Kidney tubule cell (primary cell): ENCODE measurements around the gene GLT8D1.

Experiments used
- DNase-seq: peaks from one replicate; pipeline ENCODE4 v3.0.0-alpha.2; 2018; ENCODE audit warnings: low spot score

GLT8D1 gene

GRCh38 chr3:52712291-52713212 is 7.0 kb upstream of the GLT8D1 start:
- no peak for DNase-seq

- DNase-seq: no peak
These were observed 4.9 kb upstream of the GLT8D1 start for GRCh38 chr3:52710512-52710911.

DNA sequence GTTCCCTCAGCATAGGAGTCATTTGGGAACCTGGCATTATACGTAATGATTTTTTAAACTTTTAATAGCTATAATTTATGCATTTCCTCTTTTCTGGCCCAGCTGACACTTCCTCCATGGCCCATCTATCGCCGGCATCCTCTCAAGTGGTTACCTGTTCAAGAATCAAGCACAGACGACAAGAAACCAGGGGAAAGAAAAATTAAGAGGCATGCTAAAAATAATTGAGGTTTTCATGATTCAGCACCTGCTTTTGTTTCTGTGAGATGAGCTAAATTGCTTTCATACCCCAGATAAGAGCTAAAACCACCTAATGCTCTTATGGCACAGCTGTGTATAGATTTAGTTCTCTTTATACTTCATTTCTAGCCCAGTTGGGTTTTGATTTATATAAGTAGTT is 2.0 kb upstream of the GLT8D1 start:
- no peak for DNase-seq

DNA sequence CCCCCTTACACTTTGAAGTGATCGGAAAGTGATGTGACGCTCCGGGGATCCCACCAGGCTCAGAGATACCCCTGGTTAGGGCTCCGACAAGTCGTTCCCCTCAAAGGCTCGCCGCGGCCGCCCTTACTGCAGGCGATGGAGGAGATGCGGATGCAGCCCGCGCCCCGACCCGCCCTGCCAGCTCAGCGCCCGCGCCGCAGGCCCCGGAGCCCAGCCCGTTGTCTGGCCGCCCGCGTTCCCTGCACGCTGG is 228 bp downstream of the GLT8D1 start:
- DNase-seq: no peak

DNA sequence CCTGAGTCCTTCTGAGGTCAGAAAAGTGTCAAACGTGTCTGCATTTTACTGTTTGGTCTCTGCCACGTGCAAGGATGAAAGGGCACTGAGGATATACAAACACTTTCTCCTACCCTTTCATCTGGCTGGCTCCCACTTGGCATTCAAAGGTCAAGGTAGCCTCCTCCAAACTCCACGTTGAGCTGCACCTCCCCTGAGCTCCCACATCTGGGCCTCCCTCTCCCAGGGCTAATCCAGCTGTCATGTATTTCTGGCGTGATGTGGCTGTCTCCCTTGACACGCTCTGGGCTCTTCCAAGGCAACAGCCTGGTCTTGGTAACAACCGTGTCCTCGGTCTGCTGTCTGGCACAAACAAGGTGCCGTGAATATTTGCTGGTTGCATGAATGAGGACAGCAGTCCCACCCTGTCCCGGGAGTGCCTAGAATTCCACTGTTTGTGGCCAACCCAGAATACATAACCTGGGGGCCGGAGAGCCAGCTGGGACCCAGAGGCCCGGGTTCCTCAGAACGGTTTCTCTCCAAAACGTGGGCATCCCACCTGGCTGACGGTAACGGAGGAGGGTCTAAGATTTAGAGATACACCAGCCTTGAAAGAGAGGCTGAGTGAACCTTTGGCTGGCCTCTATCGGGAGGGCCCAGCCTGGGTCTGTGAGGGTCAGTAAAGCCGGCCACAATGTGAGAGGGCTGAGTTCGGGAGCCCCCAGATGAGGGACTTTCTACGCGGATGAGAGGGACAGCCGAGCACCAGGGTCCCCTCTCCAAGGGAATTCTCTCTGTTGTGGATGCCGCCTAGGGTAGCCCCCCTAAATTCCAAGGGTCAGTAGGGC is 767 bp downstream of the GLT8D1 start:
- peak; percentile 45 for DNase-seq

DNA sequence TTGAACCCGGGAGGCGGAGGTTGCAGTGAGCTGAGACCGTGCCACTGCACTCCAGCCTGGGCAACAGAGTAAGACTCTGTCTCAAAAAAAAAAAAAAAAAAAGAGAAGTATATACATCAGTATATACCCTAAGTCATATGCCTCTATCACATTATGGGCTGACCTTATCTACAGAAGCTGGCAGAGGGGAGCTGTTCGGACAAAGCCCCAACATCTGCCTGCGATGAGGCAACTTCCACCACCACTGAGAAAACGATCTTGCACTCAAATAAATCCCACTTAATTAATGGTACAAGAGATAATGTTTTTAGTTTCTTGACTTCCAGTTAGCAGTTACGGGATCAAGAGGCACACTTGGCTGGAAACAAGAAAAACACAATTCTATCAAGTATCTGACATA is 2.2 kb downstream of the GLT8D1 start:
- no peak for DNase-seq

- no peak for DNase-seq
These were observed 8.0 kb downstream of the GLT8D1 start for GRCh38 chr3:52697632-52697965.

- no peak for DNase-seq
These were observed 8.6 kb downstream of the GLT8D1 start for GRCh38 chr3:52696830-52697631.

- DNase-seq: no peak
These were observed 9.6 kb downstream of the GLT8D1 start for GRCh38 chr3:52695798-52696671.

DNA sequence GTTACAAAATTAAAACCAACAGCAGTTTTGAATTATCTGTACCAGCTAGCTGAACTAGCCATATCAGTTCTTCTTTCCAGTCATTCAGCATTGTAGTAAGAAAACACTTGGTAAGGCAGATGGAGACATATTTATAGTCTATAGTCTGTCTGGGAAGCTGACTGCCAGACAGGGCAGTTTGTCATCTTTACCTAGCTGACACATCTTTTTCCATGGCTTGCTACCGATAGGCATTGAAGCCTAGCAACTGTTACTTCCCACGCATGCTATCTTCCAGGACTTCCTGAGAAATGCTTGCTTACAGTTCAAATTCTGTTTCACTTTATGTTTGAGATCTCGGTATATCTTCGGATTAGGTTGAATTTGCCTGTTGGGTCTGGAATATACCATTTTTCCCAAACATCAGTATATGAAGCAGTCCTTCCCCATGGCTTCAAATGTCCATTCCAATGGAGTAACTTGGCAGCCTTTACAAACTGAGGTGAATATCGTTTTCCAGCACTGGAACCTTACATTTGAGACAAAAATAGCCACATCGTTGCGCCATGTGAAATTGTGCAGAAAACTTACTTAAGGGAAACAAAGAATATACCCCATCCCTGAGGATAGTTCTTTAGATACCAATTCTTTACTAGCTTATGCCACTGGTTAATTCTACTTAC is 10.9 kb downstream of the GLT8D1 start:
- DNase-seq: no peak

- no peak for DNase-seq
These were observed 12.5 kb downstream of the GLT8D1 start for GRCh38 chr3:52693071-52693470.

GRCh38 chr3:52690560-52690959 is 15.0 kb downstream of the GLT8D1 start:
- no peak for DNase-seq

DNA sequence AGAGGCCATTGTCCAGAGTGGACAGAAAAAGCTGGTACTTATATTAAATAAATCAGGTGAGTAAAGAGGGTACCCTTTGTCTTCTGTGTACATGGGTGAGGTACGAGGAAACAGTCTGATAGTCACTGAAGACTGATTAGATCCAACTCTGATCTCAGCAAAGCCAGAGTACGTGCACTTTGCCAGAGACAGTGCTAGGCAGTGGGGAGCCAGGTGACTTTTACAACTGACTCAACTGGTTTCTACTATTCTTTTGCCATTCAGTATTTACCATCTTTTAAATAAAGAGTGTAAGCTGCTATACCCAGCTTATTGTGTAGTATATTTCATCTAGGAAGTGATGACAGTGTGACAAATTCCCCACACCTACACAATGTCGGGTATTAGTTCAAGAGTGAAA is 16.4 kb downstream of the GLT8D1 start:
- DNase-seq: no peak

GRCh38 chr3:52688266-52688665 is 17.3 kb downstream of the GLT8D1 start:
- DNase-seq: no peak

DNA sequence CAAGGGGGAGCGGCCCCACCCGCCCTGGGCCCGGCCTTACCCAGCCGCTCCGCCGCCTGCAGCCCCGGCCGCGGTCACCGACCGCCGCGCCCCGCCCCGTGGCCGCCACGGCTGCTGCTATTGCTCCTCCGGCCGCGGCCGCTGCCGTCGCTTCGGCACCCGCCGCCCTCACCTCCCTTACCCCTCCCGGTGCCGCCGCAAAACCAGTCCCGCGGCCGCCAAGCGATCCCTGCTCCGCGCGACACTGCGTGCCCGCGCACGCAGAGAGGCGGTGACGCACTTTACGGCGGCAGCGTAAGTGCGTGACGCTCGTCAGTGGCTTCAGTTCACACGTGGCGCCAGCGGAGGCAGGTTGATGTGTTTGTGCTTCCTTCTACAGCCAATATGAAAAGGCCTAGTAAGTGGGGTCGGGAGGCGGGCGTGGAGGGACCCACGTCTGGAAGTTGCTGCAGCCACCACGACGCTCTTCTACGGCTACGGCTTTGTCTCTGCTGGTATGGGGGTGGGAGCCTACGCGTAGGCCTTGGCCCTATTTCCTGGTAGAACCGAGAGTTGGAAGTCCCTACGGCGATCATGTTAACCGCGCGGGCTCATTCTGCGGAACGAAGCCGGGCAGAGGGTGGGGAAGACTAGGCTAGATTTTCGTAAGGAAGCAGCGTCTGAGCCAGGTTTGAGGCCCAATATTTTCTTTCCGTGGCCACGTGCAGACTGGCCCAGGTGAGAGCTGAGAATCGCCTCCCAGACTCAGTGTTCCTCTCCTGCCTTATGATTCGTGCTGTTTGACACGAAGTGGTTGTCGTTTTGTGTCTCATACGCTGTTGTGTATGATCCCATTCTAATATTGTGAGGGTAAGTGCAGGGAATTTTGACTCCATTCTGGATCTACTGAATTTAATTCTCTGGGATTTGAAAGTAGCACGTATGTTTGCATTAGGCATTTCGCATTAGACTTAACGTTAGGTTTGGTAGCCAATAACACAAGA is 19.6 kb downstream of the GLT8D1 start, which contains the start of the genes GNL3 and PBRM1:
GNL3 (plus strand) TSS at position 324 of the 983 bp plus-strand sequence; CDS start at position 385, 61 bp downstream.
PBRM1 (minus strand) TSS at position 205 of the 983 bp plus-strand sequence.
- DNase-seq: peak; percentile 96

- peak; percentile 88 for DNase-seq
These were observed 20.3 kb downstream of the GLT8D1 start for GRCh38 chr3:52685285-52685708.

GRCh38 chr3:52684184-52684583 is 21.4 kb downstream of the GLT8D1 start:
- DNase-seq: no peak

DNA sequence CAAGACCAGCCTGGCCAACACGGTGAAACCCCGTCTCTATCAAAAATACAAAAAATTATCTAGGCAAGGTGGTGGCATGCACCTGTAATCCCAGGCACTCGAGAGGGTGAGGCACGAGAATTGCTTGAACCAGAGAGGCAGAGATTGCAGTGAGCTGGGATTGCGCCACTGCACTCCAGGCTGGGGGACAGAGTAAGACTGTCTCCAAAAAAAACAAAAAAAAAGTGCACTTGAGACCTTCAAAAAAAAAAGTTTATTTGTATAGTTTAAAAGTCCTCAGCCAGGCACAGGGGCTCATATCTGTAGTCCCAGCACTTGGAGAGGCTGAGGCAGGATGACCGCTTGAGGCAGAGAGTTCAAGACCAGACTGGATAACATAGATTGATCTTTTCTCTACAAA is 22.0 kb downstream of the GLT8D1 start:
- no peak for DNase-seq

DNA sequence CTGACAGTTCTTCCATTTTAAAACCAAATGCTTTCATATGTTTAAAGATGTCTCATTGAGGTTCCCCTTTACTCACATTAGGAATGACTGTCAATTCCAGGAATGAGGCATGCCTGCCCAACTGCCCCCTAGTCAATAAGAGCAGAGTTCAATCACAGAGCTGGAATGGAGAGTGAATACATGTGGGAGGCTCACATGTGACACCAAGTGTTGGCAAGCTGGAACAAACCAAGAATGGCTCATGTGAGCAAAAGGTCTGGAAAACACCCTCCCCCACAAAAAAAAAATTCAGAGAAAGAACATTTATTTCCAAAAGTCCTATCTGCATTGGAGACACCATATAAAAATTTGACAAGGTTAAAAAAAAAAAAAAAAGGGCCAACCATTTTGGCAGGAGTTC is 23.6 kb downstream of the GLT8D1 start:
- peak; percentile 78 for DNase-seq

DNA sequence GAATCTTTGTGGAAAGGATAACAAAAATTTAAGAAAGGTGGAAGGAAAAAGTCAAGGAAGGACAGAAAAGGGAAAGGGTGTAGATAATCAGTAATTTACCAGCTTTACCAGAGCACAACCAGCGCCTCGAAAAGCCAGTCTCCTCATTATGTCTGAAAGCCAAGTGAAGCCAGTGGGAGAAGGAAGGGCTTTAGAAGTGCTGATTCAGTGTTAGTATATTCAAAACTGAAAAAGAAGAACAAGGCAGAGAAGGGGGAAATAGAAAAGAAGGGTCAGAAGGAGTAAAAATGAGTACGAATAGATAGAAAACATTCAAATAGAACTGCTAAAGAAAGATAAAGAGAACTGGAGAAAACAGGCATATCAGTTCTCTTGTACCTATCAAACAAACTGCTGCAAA is 24.0 kb downstream of the GLT8D1 start:
- no peak for DNase-seq
